ENCODE results near the gene NACC2. TPM values are rescaled to one million over a fixed set of nuclear protein-coding genes. Genes with fewer than 3 reads are reported as not detected.
A peak's percentile ranks its signal among the peaks of the same experiment; 100 is the strongest.

The NACC2 gene
- total and polyA plus RNA-seq, 9 of the 15 experiments (the other 6 are each of a cell fraction or from before 2014, with no cell fraction given) = 0.70 to 25.1 (median 5.6) TPM

GRCh38 chr9:136075881-136076678, 19.0 kb downstream of the NACC2 start:
- BruUV-seq (replicated peaks) = no TSS peak

GRCh38 chr9:136075134-136075841, 19.8 kb downstream of the NACC2 start:
- WGBS (ENCODE audit: insufficient coverage, low coverage, missing lambda C conversion rate) = 95% methylated on average over 22 of the region's 35 CpGs
- no peak overlapping the region; a peak in 1 of 4 replicates for H3K9ac ChIP-seq (ENCODE audit: insufficient read depth in 1 of 2, low read depth in 2 of 2, low read length in 2 of 2)
- TF ChIP-seq POLR2G (IDR thresholded peaks at IDR 0.05; ENCODE audit: low read depth, low read length) = peak; percentile 50
- no peak for TF ChIP-seq ZNF282 (CRISPR knock-in tag; IDR thresholded peaks at IDR 0.05)
- H4K20me1 ChIP-seq (replicated peaks; ENCODE audit: control insufficient read depth, insufficient read depth, low read length) = peaks cover 3% of the 10 kb centered on the region; the same call in 1 of the 2 replicates
- no peak overlapping the region for H2AFZ ChIP-seq (ENCODE audit: low read depth, low read length)
- H3K9me3 ChIP-seq (replicated peaks; ENCODE audit: control insufficient read depth, insufficient read depth, low read depth, low read length) = no peaks in the 10 kb centered on the region
- H3K27me3 ChIP-seq (ENCODE audit: control insufficient read depth in 2 of 2, insufficient read depth in 2 of 2, low read length in 2 of 2) = no peaks in the 10 kb centered on the region
- DNase-seq (ENCODE audit: extremely low read depth in 1 of 4, low spot score in 3 of 4) (no peak), FAIRE-seq (no peak), ATAC-seq (no peak)
- no peaks in the 10 kb centered on the region for H3K9me1 ChIP-seq (ENCODE audit: control insufficient read depth, insufficient read depth, low read length)
- no peak overlapping the region for H3K4me3 ChIP-seq
- in situ Hi-C loops (cut with MboI) = no loop called here
- CTCF ChIA-PET (ENCODE audit: low intra/inter-chr PET ratio) = no interaction called here
- peaks cover 0 to 33% of the 10 kb centered on the region in 2 experiments; a peak in 2 of 5 replicates for H3K4me1 ChIP-seq (replicated peaks in 1 of 2; ENCODE audit: control insufficient read depth in 2 of 2, insufficient read depth in 2 of 2, low read length in 2 of 2)
- peaks cover 83% of the 10 kb centered on the region for H3K79me2 ChIP-seq (ENCODE audit: control insufficient read depth, insufficient read depth, low read length)
- H3K36me3 ChIP-seq (ENCODE audit: control insufficient read depth, insufficient read depth, low read length) = peaks cover 41% of the 10 kb centered on the region
- POLR2A ChIA-PET = interaction anchor here (0.6 kb wide), 1 partner anchor 295 kb away, joined by 3 read pairs; no protein-coding TSS in a partner anchor
- intact Hi-C loops (cut with micrococcal nuclease) = no loop called here
- BruUV-seq (replicated peaks) = no TSS peak
- no peak overlapping the region for H3K4me2 ChIP-seq (ENCODE audit: insufficient read depth, low read length)
- no peak overlapping the region for H3K27ac ChIP-seq (ENCODE audit: extremely low read depth, low read depth, low read length)

More at GRCh38 chr9:136075881-136076678, 19.0 kb downstream of the NACC2 start:
- no peak for TF ChIP-seq MEIS2 (IDR thresholded peaks at IDR 0.05; ENCODE audit: partially characterized antibody)
- peaks cover 83% of the 10 kb centered on the region for H3K79me2 ChIP-seq (ENCODE audit: control insufficient read depth, insufficient read depth, low read length)
- CTCF ChIA-PET (ENCODE audit: low intra/inter-chr PET ratio) = no interaction called here
- H3K27me3 ChIP-seq (ENCODE audit: control insufficient read depth in 2 of 2, insufficient read depth in 2 of 2, low read length in 2 of 2) = no peaks in the 10 kb centered on the region
- no peak overlapping the region for H3K4me3 ChIP-seq
- peaks cover 0 to 40% of the 10 kb centered on the region in 2 experiments; a peak in 2 of 5 replicates for H3K4me1 ChIP-seq (replicated peaks in 1 of 2; ENCODE audit: control insufficient read depth in 2 of 2, insufficient read depth in 2 of 2, low read length in 2 of 2)
- no peak overlapping the region for H2AFZ ChIP-seq (ENCODE audit: low read depth, low read length)
- POLR2A ChIA-PET = no interaction called here
- intact Hi-C loops (cut with micrococcal nuclease) = no loop called here
- H3K9ac ChIP-seq (ENCODE audit: insufficient read depth in 1 of 2, low read depth in 2 of 2, low read length in 2 of 2) = peak overlapping the region in 1 of 2 experiments; percentile 64; a peak in 2 of 4 replicates
- ATAC-seq (no peak), FAIRE-seq (no peak), DNase-seq (ENCODE audit: extremely low read depth in 1 of 4, low spot score in 3 of 4) (no peak)
- H3K9me1 ChIP-seq (ENCODE audit: control insufficient read depth, insufficient read depth, low read length) = no peaks in the 10 kb centered on the region
- H3K27ac ChIP-seq (ENCODE audit: extremely low read depth, low read depth, low read length) = no peak overlapping the region
- H3K4me2 ChIP-seq (ENCODE audit: insufficient read depth, low read length) = no peak overlapping the region
- peaks cover 44% of the 10 kb centered on the region for H3K36me3 ChIP-seq (ENCODE audit: control insufficient read depth, insufficient read depth, low read length)
- 96% methylated on average over 26 of the region's 26 CpGs for WGBS (ENCODE audit: insufficient coverage, low coverage, missing lambda C conversion rate)
- peaks cover 10% of the 10 kb centered on the region for H4K20me1 ChIP-seq (replicated peaks; ENCODE audit: control insufficient read depth, insufficient read depth, low read length)
- no peaks in the 10 kb centered on the region for H3K9me3 ChIP-seq (replicated peaks; ENCODE audit: control insufficient read depth, insufficient read depth, low read depth, low read length)
- in situ Hi-C loops (cut with MboI) = no loop called here

All from K562 (cell line).